Measurements from ENCODE around the gene RYR3. TPM values are rescaled to one million over a fixed set of nuclear protein-coding genes. Genes with fewer than 3 reads are reported as not detected.

Gene RYR3
- total RNA-seq, 1 experiment from 2014 or later: 0.66 TPM

- no TSS peak for BruUV-seq (replicated peaks)
Measured at GRCh38 chr15:33846862-33847261, 536.1 kb downstream of the RYR3 start.

GRCh38 chr15:33848011-33848410 lies 537.2 kb downstream of the RYR3 start:
- H3K27me3 ChIP-seq (replicated peaks; ENCODE audit: control insufficient read depth, insufficient read depth, low read length): no peaks in the 10 kb centered on the region
- Mint-ChIP-seq H3K36me3 (ENCODE audit: insufficient read depth, unreplicated experiment) (no peaks in the 10 kb centered on the region), H3K27me3 (ENCODE audit: insufficient read depth, unreplicated experiment) (no peaks in the 10 kb centered on the region), H3K27ac (ENCODE audit: unreplicated experiment) (no peak overlapping the region), H3K4me1 (ENCODE audit: low read depth, unreplicated experiment) (peaks cover 28% of the 10 kb centered on the region), H3K4me3 (ENCODE audit: unreplicated experiment) (no peak overlapping the region), H3K9me3 (ENCODE audit: unreplicated experiment) (no peaks in the 10 kb centered on the region)
- BruUV-seq (replicated peaks): no TSS peak
- intact Hi-C loops (cut with micrococcal nuclease; ENCODE audit: unreplicated experiment): no loop called here
- H3K4me3 ChIP-seq (ENCODE audit: low read depth, low read length): no peak overlapping the region
- no peaks in the 10 kb centered on the region for H3K36me3 ChIP-seq (ENCODE audit: control insufficient read depth, insufficient read depth, low read length)
- POLR2A ChIA-PET: no interaction called here
- DNase-seq: no peak
- no peak for TF ChIP-seq CTCF (IDR thresholded peaks at IDR 0.05; ENCODE audit: insufficient read depth in 1 of 2, low read depth in 1 of 2, low read length in 1 of 2, severe bottlenecking in 1 of 2, unreplicated experiment in 1 of 2)
- H3K9me3 ChIP-seq: no peaks in the 10 kb centered on the region
- H3K4me1 ChIP-seq: peaks cover 21% of the 10 kb centered on the region
- CTCF ChIA-PET: no interaction called here

More at GRCh38 chr15:33846862-33847261, 536.1 kb downstream of the RYR3 start:
- H3K4me1 Mint-ChIP-seq (ENCODE audit: low read depth, unreplicated experiment): peaks cover 28% of the 10 kb centered on the region
- no peaks in the 10 kb centered on the region for H3K36me3 Mint-ChIP-seq (ENCODE audit: insufficient read depth, unreplicated experiment)
- Histone ChIP-seq H3K27me3 (replicated peaks; ENCODE audit: control insufficient read depth, insufficient read depth, low read length) (no peaks in the 10 kb centered on the region), H3K4me1 (peaks cover 11% of the 10 kb centered on the region; the same call in 1 of the 2 replicates), H3K4me3 (ENCODE audit: low read depth, low read length) (no peak overlapping the region), H3K36me3 (ENCODE audit: control insufficient read depth, insufficient read depth, low read length) (no peaks in the 10 kb centered on the region), H3K9me3 (no peaks in the 10 kb centered on the region)
- TF ChIP-seq CTCF (IDR thresholded peaks at IDR 0.05; ENCODE audit: insufficient read depth in 1 of 2, low read depth in 1 of 2, low read length in 1 of 2, severe bottlenecking in 1 of 2, unreplicated experiment in 1 of 2): no peak
- no peak overlapping the region for H3K4me3 Mint-ChIP-seq (ENCODE audit: unreplicated experiment)
- ChIA-PET POLR2A (no interaction called here), CTCF (no interaction called here)
- intact Hi-C loops (cut with micrococcal nuclease; ENCODE audit: unreplicated experiment): no loop called here
- no peaks in the 10 kb centered on the region for H3K27me3 Mint-ChIP-seq (ENCODE audit: insufficient read depth, unreplicated experiment)
- H3K27ac Mint-ChIP-seq (ENCODE audit: unreplicated experiment): peak overlapping the region; percentile 7
- no peaks in the 10 kb centered on the region for H3K9me3 Mint-ChIP-seq (ENCODE audit: unreplicated experiment)
- no peak for DNase-seq

- H3K27ac Mint-ChIP-seq (ENCODE audit: unreplicated experiment): no peak overlapping the region
- no peaks in the 10 kb centered on the region for H3K9me3 ChIP-seq
- no TSS peak for BruUV-seq (replicated peaks)
- ChIA-PET POLR2A (no interaction called here), CTCF (no interaction called here)
- intact Hi-C loops (cut with micrococcal nuclease; ENCODE audit: unreplicated experiment): no loop called here
- H3K4me3 ChIP-seq (ENCODE audit: low read depth, low read length): no peak overlapping the region
- no peaks in the 10 kb centered on the region for H3K9me3 Mint-ChIP-seq (ENCODE audit: unreplicated experiment)
- H3K36me3 ChIP-seq (ENCODE audit: control insufficient read depth, insufficient read depth, low read length): no peaks in the 10 kb centered on the region
- no peaks in the 10 kb centered on the region for H3K36me3 Mint-ChIP-seq (ENCODE audit: insufficient read depth, unreplicated experiment)
- no peak for TF ChIP-seq CTCF (IDR thresholded peaks at IDR 0.05; ENCODE audit: insufficient read depth in 1 of 2, low read depth in 1 of 2, low read length in 1 of 2, severe bottlenecking in 1 of 2, unreplicated experiment in 1 of 2)
- no peak overlapping the region for H3K4me3 Mint-ChIP-seq (ENCODE audit: unreplicated experiment)
- DNase-seq: no peak
- H3K4me1 Mint-ChIP-seq (ENCODE audit: low read depth, unreplicated experiment): peaks cover 25% of the 10 kb centered on the region
- H3K27me3 ChIP-seq (replicated peaks; ENCODE audit: control insufficient read depth, insufficient read depth, low read length): no peaks in the 10 kb centered on the region
- peaks cover 25% of the 10 kb centered on the region for H3K4me1 ChIP-seq
- H3K27me3 Mint-ChIP-seq (ENCODE audit: insufficient read depth, unreplicated experiment): no peaks in the 10 kb centered on the region
Measured at GRCh38 chr15:33851079-33851478, 540.3 kb downstream of the RYR3 start.
